IPS-18a (cell line): ENCODE measurements around the gene CRABP2.

ENCODE experiments used
- H3K27ac ChIP-seq: one replicate; pipeline ENCODE4 v1.5.1; 2013; ENCODE audit warnings: low read length
- H3K27me3 ChIP-seq: one replicate; pipeline ENCODE4 v1.6.1; 2013; ENCODE audit warnings: mild to moderate bottlenecking, low read length; ENCODE audit not compliant: control insufficient read depth, insufficient read depth
- H3K36me3 ChIP-seq: one replicate; pipeline ENCODE4 v1.6.1; 2013; ENCODE audit warnings: low read depth, low read length; ENCODE audit not compliant: control insufficient read depth
- H3K4me1 ChIP-seq: one replicate; pipeline ENCODE4 v1.6.1; 2013; ENCODE audit warnings: low read depth, low read length; ENCODE audit not compliant: control insufficient read depth
- H3K4me3 ChIP-seq: one replicate; pipeline ENCODE4 v1.5.1; 2013; ENCODE audit warnings: low read length
- H3K9ac ChIP-seq: one replicate; pipeline ENCODE4 v1.6.1; 2013; ENCODE audit warnings: mild to moderate bottlenecking, low read length, moderate library complexity
- H3K9me3 ChIP-seq: one replicate; pipeline ENCODE4 v1.6.1; 2013; ENCODE audit warnings: low read depth, low read length; ENCODE audit not compliant: control insufficient read depth

Gene CRABP2

DNA sequence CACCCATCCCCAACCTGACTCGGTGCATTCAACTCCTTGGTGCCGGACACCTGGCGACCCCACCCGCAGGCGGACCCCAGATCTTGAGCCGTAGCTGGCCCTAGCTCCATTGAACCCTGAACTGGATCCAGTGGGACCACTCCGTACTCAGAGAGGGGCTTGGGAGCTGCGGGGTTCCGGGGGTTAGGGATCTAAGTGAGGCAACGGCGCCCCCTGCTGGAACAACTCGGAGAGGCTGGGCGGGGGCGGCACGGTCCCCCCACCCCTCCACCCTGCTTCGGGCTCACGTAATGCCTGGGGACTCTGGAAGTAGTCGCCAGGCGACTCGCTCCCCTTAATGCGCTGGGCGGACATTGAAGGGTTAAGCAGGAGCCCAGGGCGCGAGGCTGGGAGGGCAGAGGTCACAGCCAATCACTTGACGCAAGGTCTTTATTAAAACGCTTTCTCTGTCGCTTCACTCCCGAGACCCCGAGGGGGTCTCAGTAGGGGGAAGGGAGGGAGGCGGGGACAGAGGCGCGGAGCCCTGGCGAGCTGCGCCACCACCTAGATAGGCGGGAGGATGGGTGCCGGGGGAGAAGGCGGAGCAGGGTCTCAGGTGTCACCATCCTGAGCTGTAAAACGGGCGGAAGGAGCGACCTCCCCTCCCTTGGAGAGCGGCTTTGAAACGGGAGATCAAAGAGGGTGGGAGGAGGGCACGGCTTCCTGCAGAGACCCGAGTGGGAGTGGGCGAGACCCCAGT lies 704 bp upstream of the CRABP2 start:
- peaks cover 59% of the 10 kb centered on the region for H3K4me1 ChIP-seq
- no peaks in the 10 kb centered on the region for H3K9me3 ChIP-seq
- H3K4me3 ChIP-seq: peak overlapping the region; percentile 71
- no peaks in the 10 kb centered on the region for H3K36me3 ChIP-seq
- peaks cover 27% of the 10 kb centered on the region for H3K27me3 ChIP-seq
- H3K27ac ChIP-seq: no peak overlapping the region
- H3K9ac ChIP-seq: peak overlapping the region; percentile 75

DNA sequence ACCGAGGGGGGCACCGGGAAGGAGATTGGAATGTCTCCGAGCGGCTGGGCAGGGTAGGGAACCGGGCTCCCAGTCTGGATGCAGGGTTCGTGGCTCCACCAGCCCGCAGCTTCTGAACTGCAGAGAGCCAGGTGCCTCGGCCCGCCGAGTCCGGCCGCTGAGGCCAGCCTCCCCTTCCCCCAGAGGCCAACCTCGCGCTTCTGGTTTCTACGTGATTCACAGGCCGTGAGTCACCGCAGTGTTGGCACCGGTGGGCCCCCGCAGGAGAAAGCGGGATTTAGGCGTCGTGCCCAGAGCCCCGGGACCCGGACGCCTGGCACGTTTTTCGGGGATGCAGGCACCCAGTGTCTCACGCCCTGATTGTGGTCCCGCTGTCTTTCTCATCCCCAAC lies 458 bp downstream of the CRABP2 start:
- Histone ChIP-seq H3K4me1 (peaks cover 49% of the 10 kb centered on the region), H3K27me3 (peaks cover 27% of the 10 kb centered on the region), H3K27ac (no peak overlapping the region), H3K9ac (peak overlapping the region; percentile 60), H3K9me3 (no peaks in the 10 kb centered on the region), H3K4me3 (peak overlapping the region; percentile 71), H3K36me3 (peaks cover 11% of the 10 kb centered on the region)

GRCh38 chr1:156704166-156704711 lies 1.1 kb downstream of the CRABP2 start:
- peak overlapping the region; percentile 71 for H3K4me3 ChIP-seq
- no peaks in the 10 kb centered on the region for H3K9me3 ChIP-seq
- peaks cover 12% of the 10 kb centered on the region for H3K36me3 ChIP-seq
- H3K9ac ChIP-seq: peak overlapping the region; percentile 60
- H3K4me1 ChIP-seq: peaks cover 42% of the 10 kb centered on the region
- no peak overlapping the region for H3K27ac ChIP-seq
- H3K27me3 ChIP-seq: peaks cover 27% of the 10 kb centered on the region

GRCh38 chr1:156703741-156704140 lies 1.6 kb downstream of the CRABP2 start:
- Histone ChIP-seq H3K4me3 (peak overlapping the region; percentile 71), H3K9me3 (no peaks in the 10 kb centered on the region), H3K9ac (peak overlapping the region; percentile 60), H3K27me3 (peaks cover 27% of the 10 kb centered on the region), H3K36me3 (peaks cover 17% of the 10 kb centered on the region), H3K4me1 (peaks cover 37% of the 10 kb centered on the region), H3K27ac (no peak overlapping the region)

GRCh38 chr1:156703336-156703735 lies 2.0 kb downstream of the CRABP2 start:
- H3K4me1 ChIP-seq: peaks cover 33% of the 10 kb centered on the region
- H3K4me3 ChIP-seq: peak overlapping the region; percentile 71
- H3K9ac ChIP-seq: no peak overlapping the region
- peaks cover 27% of the 10 kb centered on the region for H3K27me3 ChIP-seq
- no peaks in the 10 kb centered on the region for H3K9me3 ChIP-seq
- no peak overlapping the region for H3K27ac ChIP-seq
- H3K36me3 ChIP-seq: peaks cover 21% of the 10 kb centered on the region

DNA sequence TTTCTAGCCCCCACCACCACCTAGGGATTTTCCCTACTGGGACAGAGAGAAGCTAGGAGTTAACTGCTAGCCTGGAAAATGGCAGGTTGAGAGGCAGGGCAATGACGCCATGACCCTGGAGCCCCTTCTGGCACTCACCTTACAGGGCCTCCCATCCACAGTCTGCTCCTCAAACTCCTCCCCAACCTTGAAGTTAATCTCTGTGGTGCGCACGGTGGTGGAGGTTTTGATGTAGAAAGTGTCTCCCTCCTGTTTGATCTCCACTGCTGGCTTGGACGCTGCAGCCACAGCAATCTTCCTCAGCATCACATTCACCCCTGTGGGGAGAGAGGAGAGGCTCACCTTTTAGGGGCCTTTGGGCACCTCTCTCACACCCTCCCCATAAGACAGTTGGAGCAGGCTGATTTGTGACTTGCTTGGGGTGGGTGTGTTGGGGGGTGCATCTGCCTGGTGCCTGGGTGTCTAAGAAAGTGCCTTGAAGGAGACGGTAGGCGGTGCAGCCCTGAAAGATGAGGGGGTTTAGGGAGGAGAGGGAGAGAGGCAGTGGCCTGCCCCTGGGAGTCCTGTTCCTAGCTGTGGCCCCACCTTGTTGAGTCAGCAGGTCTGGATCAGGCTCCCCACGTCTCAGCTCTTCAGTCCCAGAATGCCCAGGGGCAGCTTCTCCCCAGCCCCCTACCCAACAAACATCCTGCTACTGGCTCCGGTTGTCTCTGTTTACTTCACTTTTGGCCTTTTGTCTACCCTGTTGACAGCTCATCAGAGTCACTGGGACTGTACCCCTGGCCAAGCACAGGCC lies 4.4 kb downstream of the CRABP2 start:
- Histone ChIP-seq H3K4me1 (peaks cover 18% of the 10 kb centered on the region), H3K27me3 (peaks cover 27% of the 10 kb centered on the region), H3K36me3 (peaks cover 27% of the 10 kb centered on the region), H3K9me3 (no peaks in the 10 kb centered on the region), H3K9ac (no peak overlapping the region), H3K4me3 (no peak overlapping the region), H3K27ac (no peak overlapping the region)

GRCh38 chr1:156698995-156699394 lies 6.4 kb downstream of the CRABP2 start:
- peaks cover 27% of the 10 kb centered on the region for H3K36me3 ChIP-seq
- H3K4me3 ChIP-seq: no peak overlapping the region
- H3K27me3 ChIP-seq: peaks cover 14% of the 10 kb centered on the region
- H3K9me3 ChIP-seq: no peaks in the 10 kb centered on the region
- H3K4me1 ChIP-seq: peaks cover 19% of the 10 kb centered on the region
- H3K9ac ChIP-seq: no peak overlapping the region
- H3K27ac ChIP-seq: no peak overlapping the region

DNA sequence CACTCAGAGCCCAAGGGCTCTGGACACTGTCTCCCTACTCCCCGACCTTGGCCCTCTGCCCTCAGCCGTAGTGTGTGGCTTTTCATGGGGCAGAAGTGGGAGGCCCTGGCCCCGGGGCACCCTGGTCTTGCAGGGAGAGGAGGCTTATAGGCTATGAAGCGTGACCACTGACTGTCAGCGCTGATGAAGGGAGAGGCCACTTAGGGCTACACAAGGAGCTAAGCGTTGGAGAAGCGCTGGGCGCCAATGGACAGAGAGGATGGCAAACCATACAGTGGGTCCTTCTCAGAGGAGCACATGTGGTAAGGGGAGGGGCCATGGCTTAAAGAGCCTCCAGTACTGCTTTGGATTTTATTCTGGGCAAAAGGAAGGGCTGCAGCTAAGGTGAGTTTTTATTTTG lies 7.9 kb downstream of the CRABP2 start:
- H3K36me3 ChIP-seq: peaks cover 27% of the 10 kb centered on the region
- no peak overlapping the region for H3K9ac ChIP-seq
- H3K27me3 ChIP-seq: no peaks in the 10 kb centered on the region

GRCh38 chr1:156696755-156697154 lies 8.6 kb downstream of the CRABP2 start:
- H3K27me3 ChIP-seq: peaks cover 1% of the 10 kb centered on the region
- H3K9me3 ChIP-seq: no peaks in the 10 kb centered on the region
- H3K9ac ChIP-seq: no peak overlapping the region
- no peak overlapping the region for H3K27ac ChIP-seq
- H3K36me3 ChIP-seq: peaks cover 27% of the 10 kb centered on the region
- H3K4me1 ChIP-seq: peaks cover 27% of the 10 kb centered on the region
- H3K4me3 ChIP-seq: no peak overlapping the region

More for the DNA sequence above, 7.9 kb downstream of the CRABP2 start:
- no peaks in the 10 kb centered on the region for H3K9me3 ChIP-seq
- H3K4me3 ChIP-seq: no peak overlapping the region
- H3K27ac ChIP-seq: no peak overlapping the region
- peaks cover 19% of the 10 kb centered on the region for H3K4me1 ChIP-seq

DNA sequence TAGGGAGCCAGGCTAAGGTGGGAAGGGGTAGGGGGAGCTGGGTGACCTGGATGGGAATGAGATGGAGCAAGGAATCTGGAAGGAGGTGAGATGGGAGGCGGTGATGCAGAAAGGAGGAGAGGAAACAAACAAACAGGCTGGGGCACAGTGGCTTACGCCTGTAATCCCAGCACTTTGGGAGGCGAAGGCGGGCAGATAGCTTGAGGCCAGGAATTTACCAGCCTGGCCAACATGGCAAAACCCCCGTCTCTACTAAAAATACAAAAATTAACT lies 10.8 kb downstream of the CRABP2 start:
- Histone ChIP-seq H3K9ac (no peak overlapping the region), H3K9me3 (no peaks in the 10 kb centered on the region), H3K4me1 (peaks cover 48% of the 10 kb centered on the region), H3K27me3 (peaks cover 20% of the 10 kb centered on the region), H3K4me3 (no peak overlapping the region), H3K36me3 (peaks cover 16% of the 10 kb centered on the region), H3K27ac (no peak overlapping the region)

DNA sequence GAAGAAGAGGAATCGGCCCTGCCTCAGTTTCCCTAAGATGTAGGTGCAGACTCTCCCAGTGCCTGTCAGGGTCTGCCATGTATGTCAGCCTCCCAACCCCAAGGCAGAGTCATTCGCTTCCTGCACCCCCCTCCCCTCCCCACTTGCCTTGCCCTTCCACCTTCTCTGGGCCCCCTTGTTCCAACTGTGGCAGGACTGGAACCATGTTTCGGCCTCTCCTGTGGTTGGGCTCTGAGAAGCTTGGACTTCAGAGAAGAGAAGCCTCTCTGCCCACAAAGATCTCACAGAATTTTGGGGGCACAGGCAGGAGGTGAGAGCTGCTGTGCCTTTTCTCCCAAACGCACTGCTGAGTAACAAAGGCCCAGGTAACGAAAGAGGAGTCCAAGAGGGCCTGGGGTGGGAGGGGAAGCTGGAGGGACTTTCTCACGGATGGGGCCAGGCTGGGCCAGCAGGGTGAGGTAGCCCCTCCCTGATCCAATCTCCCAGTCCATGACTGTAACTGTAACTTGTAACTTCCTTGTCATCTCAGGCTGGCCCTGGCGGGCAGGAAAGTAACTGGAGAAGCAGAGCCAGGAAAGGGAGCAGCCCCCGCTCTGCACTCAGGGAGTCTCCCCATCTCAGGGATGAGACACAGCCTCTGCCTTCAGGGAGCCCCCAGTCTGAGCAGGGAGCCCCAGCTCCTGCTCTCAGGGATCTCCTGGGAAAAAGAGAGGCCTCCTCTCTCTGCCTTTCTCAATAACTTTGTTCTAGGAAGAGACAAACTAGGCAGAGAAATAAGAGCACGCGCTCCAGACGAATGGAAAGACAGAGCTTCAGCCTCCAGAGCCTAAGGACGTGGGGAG lies 11.3 kb downstream of the CRABP2 start:
- peak overlapping the region; percentile 42 for H3K27ac ChIP-seq
- H3K4me3 ChIP-seq: peak overlapping the region; percentile 44

More for the DNA sequence above, 11.3 kb downstream of the CRABP2 start:
- H3K9me3 ChIP-seq: no peaks in the 10 kb centered on the region
- H3K4me1 ChIP-seq: peaks cover 52% of the 10 kb centered on the region
- peaks cover 20% of the 10 kb centered on the region for H3K27me3 ChIP-seq
- H3K36me3 ChIP-seq: peaks cover 13% of the 10 kb centered on the region
- peak overlapping the region; percentile 54 for H3K9ac ChIP-seq
